IMR-90 (cell line): ENCODE data around the gene RBMS3. TPM values are rescaled to one million over a fixed set of nuclear protein-coding genes. Genes with fewer than 3 reads are reported as not detected.
A peak's percentile ranks its signal among the peaks of the same experiment; 100 is the strongest.

Experiments
- ATAC-seq: fragments of 200-7000 bp; cut with Tn5 transposase; 2 replicates; pipeline ENCODE4 v1.9.1; 2020; ENCODE audit warnings: low read depth, mild to moderate bottlenecking, moderate library complexity
- BruUV-seq: library from RNA; stranded (reverse); fragments of 400-500 nt; replicated peaks from 2 replicates; lab custom pipeline; 2021; lab: Mats Ljungman, UMichigan
- CTCF ChIA-PET: fragments of 300-600 bp; formaldehyde crosslinking; extraction: SDS; loops from one replicate; lab custom pipeline; 2021; ENCODE audit warnings: antibody characterized with exemption; lab: Yijun Ruan, JAX
- POLR2A ChIA-PET: fragments of 300-600 bp; sonication (Branson Sonifier 250); formaldehyde crosslinking; loops from one replicate; lab custom pipeline; 2022; ENCODE audit warnings: antibody characterized with exemption; ENCODE audit not compliant: unreplicated experiment; lab: Charles Lee
- DNase-seq: peaks from one replicate; pipeline ENCODE4 v3.0.0; 2013
- H2AFZ ChIP-seq: replicated peaks from 2 replicates; pipeline ENCODE3; 2013; ENCODE audit warnings: low read length, mild to moderate bottlenecking; ENCODE audit not compliant: poor library complexity
- H2AK5ac ChIP-seq: 2 replicates; pipeline ENCODE4 v1.6.1; 2013; ENCODE audit warnings: low read depth, low read length, inconsistent platforms
- H2AK9ac ChIP-seq: replicated peaks from 2 replicates; pipeline ENCODE3; 2013; ENCODE audit warnings: mild to moderate bottlenecking, low read depth, low read length, moderate library complexity; ENCODE audit not compliant: poor library complexity
- H2BK120ac ChIP-seq: 2 replicates; pipeline ENCODE4 v1.6.1; 2013; ENCODE audit warnings: low read depth, low read length, inconsistent platforms
- H2BK15ac ChIP-seq: 3 replicates; pipeline ENCODE4 v1.6.1; 2013; ENCODE audit warnings: low read depth, low read length, inconsistent platforms
- H2BK20ac ChIP-seq: 2 replicates; pipeline ENCODE4 v1.6.1; 2013; ENCODE audit warnings: low read depth, mild to moderate bottlenecking, inconsistent platforms, low read length, moderate library complexity
- H2BK5ac ChIP-seq: 2 replicates; pipeline ENCODE4 v1.6.1; 2013; ENCODE audit warnings: mild to moderate bottlenecking, low read depth, low read length, inconsistent platforms; ENCODE audit not compliant: poor library complexity, severe bottlenecking
- H3K14ac ChIP-seq: replicated peaks from 2 replicates; pipeline ENCODE4 v1.6.1; 2013; ENCODE audit warnings: low read depth, low read length, inconsistent platforms
- H3K18ac ChIP-seq: 2 replicates; pipeline ENCODE4 v1.6.1; 2013; ENCODE audit warnings: low read depth, low read length, control low read depth
- H3K23ac ChIP-seq: 2 replicates; pipeline ENCODE4 v1.6.1; 2013; ENCODE audit warnings: low read depth, low read length, inconsistent platforms
- H3K27ac ChIP-seq: 2 replicates; pipeline ENCODE4 v1.5.1; 2013; ENCODE audit warnings: mild to moderate bottlenecking, control low read depth, low read length; ENCODE audit not compliant: insufficient read depth
- H3K27me3 ChIP-seq: 2 replicates; pipeline ENCODE4 v1.6.1; 2013; ENCODE audit warnings: low read length; ENCODE audit not compliant: control insufficient read depth, insufficient read depth
- H3K36me3 ChIP-seq: 2 replicates; pipeline ENCODE4 v1.6.1; 2013; ENCODE audit warnings: low read length, mixed read lengths; ENCODE audit not compliant: control insufficient read depth, insufficient read depth
- H3K4ac ChIP-seq: 2 replicates; pipeline ENCODE4 v1.6.1; 2013; ENCODE audit warnings: low read depth, low read length, inconsistent platforms
- H3K4me1 ChIP-seq: 2 replicates; pipeline ENCODE4 v1.6.1; 2013; ENCODE audit warnings: low read length, mixed read lengths; ENCODE audit not compliant: control insufficient read depth, insufficient read depth
- H3K4me2 ChIP-seq: 2 replicates; pipeline ENCODE4 v1.6.1; 2013; ENCODE audit warnings: low read depth, mild to moderate bottlenecking, control low read depth, low read length, moderate library complexity
- H3K4me3 ChIP-seq: 2 replicates; pipeline ENCODE4 v1.5.1; 2013; ENCODE audit warnings: low read depth, mild to moderate bottlenecking, control low read depth, low read length, moderate library complexity; ENCODE audit not compliant: insufficient read depth
- H3K56ac ChIP-seq: 2 replicates; pipeline ENCODE4 v1.6.1; 2013; ENCODE audit warnings: low read length, inconsistent platforms; ENCODE audit not compliant: insufficient read depth; ENCODE audit errors: extremely low read depth
- H3K79me1 ChIP-seq, 2 experiments: 2 replicates each; pipeline ENCODE4 v1.6.1; 2013; ENCODE audit warnings: low read length in 2 of 2, inconsistent platforms in 1 of 2, low read depth in 1 of 2
- H3K9ac ChIP-seq: 2 replicates; pipeline ENCODE4 v1.6.1; 2013; ENCODE audit warnings: low read depth, low read length, control low read depth
- H3K9me1 ChIP-seq: 2 replicates; pipeline ENCODE4 v1.6.1; 2013; ENCODE audit warnings: low read length, inconsistent platforms; ENCODE audit not compliant: insufficient read depth
- H3K9me3 ChIP-seq: 2 replicates; pipeline ENCODE4 v1.6.1; 2013; ENCODE audit warnings: low read length; ENCODE audit not compliant: control insufficient read depth, insufficient read depth
- H4K20me1 ChIP-seq: 2 replicates; pipeline ENCODE4 v1.6.1; 2013; ENCODE audit warnings: low read length, inconsistent platforms; ENCODE audit not compliant: insufficient read depth
- H4K5ac ChIP-seq: 2 replicates; pipeline ENCODE4 v1.6.1; 2013; ENCODE audit warnings: mild to moderate bottlenecking, low read depth, low read length, control low read depth
- H4K8ac ChIP-seq, 2 experiments: 2 replicates each; pipeline ENCODE4 v1.6.1; 2013; ENCODE audit warnings: low read depth in 2 of 2, low read length in 2 of 2, control low read depth in 1 of 2, inconsistent platforms in 1 of 2
- H4K91ac ChIP-seq: 2 replicates; pipeline ENCODE4 v1.6.1; 2013; ENCODE audit warnings: low read depth, low read length, inconsistent platforms; ENCODE audit not compliant: insufficient read depth
- BHLHE40 ChIP-seq: fragments of 150-350 bp; IDR thresholded peaks from 2 replicates; pipeline ENCODE4 v1.6.1; 2016; ENCODE audit warnings: mild to moderate bottlenecking, low read depth, low read length
- CEBPB ChIP-seq: IDR thresholded peaks from 2 replicates; pipeline ENCODE4 v1.6.1; 2012; ENCODE audit warnings: low read depth, low read length, improper control_type of control experiment
- CHD1 ChIP-seq: IDR thresholded peaks from 2 replicates; pipeline ENCODE4 v1.6.1; 2012; ENCODE audit warnings: low read depth, low read length, improper control_type of control experiment
- FOS ChIP-seq: fragments of 150-350 bp; IDR thresholded peaks from 2 replicates; pipeline ENCODE4 v1.6.1; 2016; ENCODE audit warnings: low read depth, low read length
- MAFK ChIP-seq: IDR thresholded peaks from 2 replicates; pipeline ENCODE4 v1.6.1; 2012; ENCODE audit warnings: low read depth, low read length, improper control_type of control experiment
- MAZ ChIP-seq: IDR thresholded peaks from 2 replicates; pipeline ENCODE4 v1.6.1; 2012; ENCODE audit warnings: low read depth, mild to moderate bottlenecking, low read length, improper control_type of control experiment, moderate library complexity, borderline replicate concordance
- MXI1 ChIP-seq: IDR thresholded peaks from 2 replicates; pipeline ENCODE4 v1.6.1; 2012; ENCODE audit warnings: low read depth, mild to moderate bottlenecking, low read length, moderate library complexity, borderline replicate concordance
- NFE2L2 ChIP-seq: fragments of 150-350 bp; IDR thresholded peaks from 2 replicates; pipeline ENCODE4 v1.6.1; 2016; ENCODE audit warnings: low read depth, mild to moderate bottlenecking, low read length
- RAD21 ChIP-seq: IDR thresholded peaks from 2 replicates; pipeline ENCODE4 v1.6.1; 2012; ENCODE audit warnings: low read length, improper control_type of control experiment
- RCOR1 ChIP-seq: IDR thresholded peaks from 2 replicates; pipeline ENCODE4 v1.6.1; 2012; ENCODE audit warnings: mild to moderate bottlenecking, low read length, improper control_type of control experiment; ENCODE audit not compliant: insufficient replicate concordance
- RFX5 ChIP-seq: IDR thresholded peaks from 2 replicates; pipeline ENCODE4 v1.8.0; 2012; ENCODE audit warnings: low read depth, mild to moderate bottlenecking, low read length, moderate library complexity
- SMC3 ChIP-seq: fragments of 150-350 bp; IDR thresholded peaks from 2 replicates; pipeline ENCODE4 v1.6.1; 2016; ENCODE audit warnings: low read depth, mild to moderate bottlenecking, antibody characterized with exemption, low read length, moderate library complexity
- dilution Hi-C: fragments of 300-500 bp; cut with HindIII; formaldehyde crosslinking; loops from one replicate; pipeline ENCODE4 v1.14.3; 2018; ENCODE audit warnings: low sequenced_read_pairs; ENCODE audit not compliant: unreplicated experiment
- in situ Hi-C: fragments of 300-500 bp; cut with MboI; formaldehyde crosslinking; loops from 3 replicates; pipeline ENCODE4 v1.14.3; 2019; ENCODE audit warnings: low sequenced_read_pairs, inconsistent platforms, mixed read lengths
- intact Hi-C: fragments of 100-400 bp; cut with micrococcal nuclease; formaldehyde crosslinking; loops from 2 replicates; pipeline ENCODE4 v1.10.0; 2022
- polyA plus RNA-seq, 3 experiments: library from polyadenylated mRNA; depleted of rRNA; stranded (reverse); fragments of >200 nt; gene quantifications; 2 replicates each; pipeline ENCODE4 v1.2.3, GENCODE V29; 2012; ENCODE audit warnings: low replicate concordance in 1 of 3
- total RNA-seq: library from RNA; depleted of rRNA; stranded (reverse); fragments of >200 nt; gene quantifications from 2 replicates; pipeline ENCODE4 v1.2.3, GENCODE V29; 2012
- TF ChIP-seq, protein P1 (sequence below): conservative IDR thresholded peaks from 2 replicates; pipeline ENCODE4 v1.5.1; 2012; ENCODE audit warnings: mild to moderate bottlenecking, low read depth, low read length, improper control_type of control experiment
- TF ChIP-seq, protein P2 (sequence below): fragments of 150-350 bp; IDR thresholded peaks from 2 replicates; pipeline ENCODE4 v1.6.1; 2016; ENCODE audit warnings: low read depth, mild to moderate bottlenecking, low read length, moderate library complexity, borderline replicate concordance
- TF ChIP-seq, protein P3 (sequence below): fragments of 150-350 bp; IDR thresholded peaks from 2 replicates; pipeline ENCODE4 v1.6.1; 2017; ENCODE audit warnings: mild to moderate bottlenecking, antibody characterized with exemption, low read length, low read depth

Gene RBMS3
- total and polyA plus RNA-seq, 2 of the 4 experiments (the other 2 are of a cell fraction) = 15.2 to 127 TPM

DNA sequence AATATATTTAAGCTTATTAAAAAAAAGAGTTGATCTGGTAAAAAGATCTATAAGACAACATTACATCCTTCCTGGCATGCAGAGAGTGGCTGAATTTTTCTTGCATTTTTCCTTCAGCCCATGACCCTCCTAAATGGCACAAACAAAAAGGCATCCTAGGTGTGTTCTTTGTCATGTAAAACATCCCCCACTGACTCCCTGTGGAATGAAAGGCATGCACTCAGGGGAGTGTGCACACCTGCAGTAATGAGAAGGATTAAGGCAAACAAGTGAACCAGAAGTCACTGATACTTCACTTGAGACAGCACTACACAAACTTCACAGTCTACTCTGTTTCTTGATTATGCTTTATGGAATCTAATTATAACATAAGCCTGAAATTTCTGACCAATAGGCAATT, 195.0 kb downstream of the RBMS3 start:
- Histone ChIP-seq H2BK5ac (no peak overlapping the region), H3K9me3 (no peaks in the 10 kb centered on the region), H3K4me1 (peaks cover 2% of the 10 kb centered on the region; the same call in 1 of the 2 replicates), H2AK5ac (no peak overlapping the region), H3K56ac (no peak overlapping the region), H2AK9ac (no peak overlapping the region), H3K9me1 (peaks cover 5% of the 10 kb centered on the region), H3K4ac (peak overlapping the region; percentile 32; the same call in 1 of the 2 replicates), H3K4me3 (no peak overlapping the region), H3K27me3 (no peaks in the 10 kb centered on the region), H4K20me1 (no peaks in the 10 kb centered on the region), H3K9ac (no peak overlapping the region), H2AFZ (no peak overlapping the region), H3K4me2 (no peak overlapping the region), H3K36me3 (no peaks in the 10 kb centered on the region; the same call in 1 of the 2 replicates), H2BK15ac (no peak overlapping the region), H3K14ac (peak overlapping the region; percentile 53; the same call in 1 of the 2 replicates), H4K8ac (no peak overlapping the region), H4K91ac (no peak overlapping the region), H3K18ac (no peak overlapping the region), H3K79me1 (peaks cover 10 to 40% of the 10 kb centered on the region in 2 experiments; a peak in 3 of 4 replicates), H4K5ac (no peak overlapping the region), H2BK120ac (peak overlapping the region; percentile 49; the same call in 1 of the 2 replicates), H3K23ac (no peak overlapping the region), H2BK20ac (no peak overlapping the region), H3K27ac (no peak overlapping the region)
- CTCF ChIA-PET = interaction anchor here (0.7 kb wide), 1 partner anchor 142 kb away, joined by 4 read pairs; no protein-coding TSS in a partner anchor
- BruUV-seq = no TSS peak
- ATAC-seq = no peak
- in situ Hi-C loops = no loop called here
- intact Hi-C loops = no loop called here
- DNase-seq = no peak
- TF ChIP-seq NFE2L2 (no peak), CHD1 (no peak), SMC3 (no peak), RCOR1 (no peak), CEBPB (no peak), MAZ (no peak), RFX5 (no peak), FOS (no peak), MAFK (no peak), BHLHE40 (no peak), MXI1 (no peak), RAD21 (no peak)
- TF ChIP-seq, protein P1, sequence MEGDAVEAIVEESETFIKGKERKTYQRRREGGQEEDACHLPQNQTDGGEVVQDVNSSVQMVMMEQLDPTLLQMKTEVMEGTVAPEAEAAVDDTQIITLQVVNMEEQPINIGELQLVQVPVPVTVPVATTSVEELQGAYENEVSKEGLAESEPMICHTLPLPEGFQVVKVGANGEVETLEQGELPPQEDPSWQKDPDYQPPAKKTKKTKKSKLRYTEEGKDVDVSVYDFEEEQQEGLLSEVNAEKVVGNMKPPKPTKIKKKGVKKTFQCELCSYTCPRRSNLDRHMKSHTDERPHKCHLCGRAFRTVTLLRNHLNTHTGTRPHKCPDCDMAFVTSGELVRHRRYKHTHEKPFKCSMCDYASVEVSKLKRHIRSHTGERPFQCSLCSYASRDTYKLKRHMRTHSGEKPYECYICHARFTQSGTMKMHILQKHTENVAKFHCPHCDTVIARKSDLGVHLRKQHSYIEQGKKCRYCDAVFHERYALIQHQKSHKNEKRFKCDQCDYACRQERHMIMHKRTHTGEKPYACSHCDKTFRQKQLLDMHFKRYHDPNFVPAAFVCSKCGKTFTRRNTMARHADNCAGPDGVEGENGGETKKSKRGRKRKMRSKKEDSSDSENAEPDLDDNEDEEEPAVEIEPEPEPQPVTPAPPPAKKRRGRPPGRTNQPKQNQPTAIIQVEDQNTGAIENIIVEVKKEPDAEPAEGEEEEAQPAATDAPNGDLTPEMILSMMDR = no peak
- TF ChIP-seq, protein P2, sequence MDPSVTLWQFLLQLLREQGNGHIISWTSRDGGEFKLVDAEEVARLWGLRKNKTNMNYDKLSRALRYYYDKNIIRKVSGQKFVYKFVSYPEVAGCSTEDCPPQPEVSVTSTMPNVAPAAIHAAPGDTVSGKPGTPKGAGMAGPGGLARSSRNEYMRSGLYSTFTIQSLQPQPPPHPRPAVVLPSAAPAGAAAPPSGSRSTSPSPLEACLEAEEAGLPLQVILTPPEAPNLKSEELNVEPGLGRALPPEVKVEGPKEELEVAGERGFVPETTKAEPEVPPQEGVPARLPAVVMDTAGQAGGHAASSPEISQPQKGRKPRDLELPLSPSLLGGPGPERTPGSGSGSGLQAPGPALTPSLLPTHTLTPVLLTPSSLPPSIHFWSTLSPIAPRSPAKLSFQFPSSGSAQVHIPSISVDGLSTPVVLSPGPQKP = no peak
- TF ChIP-seq, protein P3, sequence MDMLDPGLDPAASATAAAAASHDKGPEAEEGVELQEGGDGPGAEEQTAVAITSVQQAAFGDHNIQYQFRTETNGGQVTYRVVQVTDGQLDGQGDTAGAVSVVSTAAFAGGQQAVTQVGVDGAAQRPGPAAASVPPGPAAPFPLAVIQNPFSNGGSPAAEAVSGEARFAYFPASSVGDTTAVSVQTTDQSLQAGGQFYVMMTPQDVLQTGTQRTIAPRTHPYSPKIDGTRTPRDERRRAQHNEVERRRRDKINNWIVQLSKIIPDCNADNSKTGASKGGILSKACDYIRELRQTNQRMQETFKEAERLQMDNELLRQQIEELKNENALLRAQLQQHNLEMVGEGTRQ = no peak
- POLR2A ChIA-PET = no interaction called here
- dilution Hi-C loops = no loop called here
